Calu3 (cell line): Measurements from ENCODE around the gene SLC26A8. TPM values are rescaled to one million over a fixed set of nuclear protein-coding genes. Genes with fewer than 3 reads are reported as not detected.

Experiments used
- BruUV-seq: library from RNA; stranded (reverse); fragments of 400-500 nt; replicated peaks from 2 replicates; lab custom pipeline; 2021; lab: Mats Ljungman, UMichigan
- CTCF ChIA-PET: fragments of 300-600 bp; sonication (Branson Sonifier 250); formaldehyde crosslinking; loops from one replicate; lab custom pipeline; 2022; ENCODE audit warnings: antibody characterized with exemption; lab: Charles Lee
- DNase-seq: peaks from one replicate; pipeline ENCODE4 v3.0.0; 2022
- H3K27ac Mint-ChIP-seq: one replicate; pipeline ENCODE4 v1.8.0; 2022; ENCODE audit warnings: mixed read lengths; ENCODE audit not compliant: unreplicated experiment
- H3K27me3 Mint-ChIP-seq: one replicate; pipeline ENCODE4 v1.8.0; 2022; ENCODE audit warnings: mixed read lengths; ENCODE audit not compliant: unreplicated experiment
- H3K36me3 Mint-ChIP-seq: one replicate; pipeline ENCODE4 v1.8.0; 2022; ENCODE audit warnings: mild to moderate bottlenecking, moderate library complexity, mixed read lengths; ENCODE audit not compliant: insufficient read depth, unreplicated experiment
- H3K4me1 Mint-ChIP-seq: one replicate; pipeline ENCODE4 v1.8.0; 2022; ENCODE audit warnings: mild to moderate bottlenecking, low read depth, mixed read lengths; ENCODE audit not compliant: unreplicated experiment
- H3K4me3 Mint-ChIP-seq: one replicate; pipeline ENCODE4 v1.8.0; 2022; ENCODE audit warnings: mild to moderate bottlenecking, low read depth, moderate library complexity, mixed read lengths; ENCODE audit not compliant: unreplicated experiment
- H3K9me3 Mint-ChIP-seq: one replicate; pipeline ENCODE4 v1.8.0; 2022; ENCODE audit warnings: low read depth, mixed read lengths; ENCODE audit not compliant: unreplicated experiment
- intact Hi-C: fragments of 100-400 bp; cut with micrococcal nuclease; formaldehyde crosslinking; loops from one replicate; pipeline ENCODE4 v1.10.0; 2022; ENCODE audit not compliant: unreplicated experiment
- total RNA-seq: library from RNA; stranded (reverse); gene quantifications from 2 replicates; pipeline ENCODE4 v1.2.3, GENCODE V29; 2022
- TF ChIP-seq, protein P1 (sequence below): fragments of 200-600 bp; IDR thresholded peaks from one replicate; pipeline ENCODE4 v1.8.0; 2022; ENCODE audit warnings: antibody characterized with exemption; ENCODE audit not compliant: unreplicated experiment

Gene SLC26A8
- total RNA-seq, 1 experiment from 2014 or later = not detected

DNA sequence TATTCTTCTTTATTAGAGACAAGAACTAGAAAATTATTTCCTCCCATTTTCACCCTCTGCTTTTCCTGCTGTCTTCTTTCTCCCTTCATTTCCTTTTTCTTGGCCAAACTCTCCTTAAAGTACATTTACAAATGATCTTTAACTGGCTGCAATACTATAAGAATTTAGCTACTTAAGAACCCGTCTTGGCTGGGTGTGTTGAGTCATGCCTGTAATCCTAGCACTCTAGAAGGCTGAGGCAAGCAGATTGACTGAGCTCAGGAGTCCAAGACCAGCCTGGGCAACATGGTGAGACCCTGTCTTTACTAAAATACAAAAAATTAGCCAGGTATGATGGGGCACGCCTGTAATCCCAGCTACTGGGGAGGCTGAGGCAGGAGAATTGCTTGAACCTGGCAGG, 64.3 kb downstream of the SLC26A8 start:
- DNase-seq = no peak
- H3K27me3 Mint-ChIP-seq = no peaks in the 10 kb centered on the region
- CTCF ChIA-PET = no interaction called here
- BruUV-seq = no TSS peak
- peaks cover 26% of the 10 kb centered on the region for H3K4me1 Mint-ChIP-seq
- H3K36me3 Mint-ChIP-seq = no peaks in the 10 kb centered on the region
- H3K4me3 Mint-ChIP-seq = no peak overlapping the region
- TF ChIP-seq, protein P1, sequence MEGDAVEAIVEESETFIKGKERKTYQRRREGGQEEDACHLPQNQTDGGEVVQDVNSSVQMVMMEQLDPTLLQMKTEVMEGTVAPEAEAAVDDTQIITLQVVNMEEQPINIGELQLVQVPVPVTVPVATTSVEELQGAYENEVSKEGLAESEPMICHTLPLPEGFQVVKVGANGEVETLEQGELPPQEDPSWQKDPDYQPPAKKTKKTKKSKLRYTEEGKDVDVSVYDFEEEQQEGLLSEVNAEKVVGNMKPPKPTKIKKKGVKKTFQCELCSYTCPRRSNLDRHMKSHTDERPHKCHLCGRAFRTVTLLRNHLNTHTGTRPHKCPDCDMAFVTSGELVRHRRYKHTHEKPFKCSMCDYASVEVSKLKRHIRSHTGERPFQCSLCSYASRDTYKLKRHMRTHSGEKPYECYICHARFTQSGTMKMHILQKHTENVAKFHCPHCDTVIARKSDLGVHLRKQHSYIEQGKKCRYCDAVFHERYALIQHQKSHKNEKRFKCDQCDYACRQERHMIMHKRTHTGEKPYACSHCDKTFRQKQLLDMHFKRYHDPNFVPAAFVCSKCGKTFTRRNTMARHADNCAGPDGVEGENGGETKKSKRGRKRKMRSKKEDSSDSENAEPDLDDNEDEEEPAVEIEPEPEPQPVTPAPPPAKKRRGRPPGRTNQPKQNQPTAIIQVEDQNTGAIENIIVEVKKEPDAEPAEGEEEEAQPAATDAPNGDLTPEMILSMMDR = no peak
- intact Hi-C loops = no loop called here
- H3K9me3 Mint-ChIP-seq = no peaks in the 10 kb centered on the region
- H3K27ac Mint-ChIP-seq = no peak overlapping the region

DNA sequence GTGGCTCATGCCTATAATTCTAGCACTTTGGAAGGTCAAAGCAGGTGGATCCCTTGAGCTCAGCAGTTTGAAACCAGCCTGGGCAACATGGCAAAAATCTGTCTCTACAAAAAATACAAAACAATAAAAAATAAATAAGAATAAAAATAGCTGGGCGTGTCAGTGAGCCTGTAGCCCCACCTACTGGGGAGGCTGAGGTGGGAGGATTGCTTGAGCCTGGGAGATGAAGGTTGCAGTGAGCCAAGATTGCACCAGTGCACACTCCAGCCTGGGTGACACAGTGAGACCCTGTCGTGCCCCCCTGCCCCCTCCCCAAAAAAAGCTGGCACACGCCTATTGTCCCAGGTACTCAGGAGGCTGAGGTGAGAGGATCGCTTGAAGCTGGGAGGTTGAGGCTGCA, 68.5 kb downstream of the SLC26A8 start:
- no peak overlapping the region for H3K27ac Mint-ChIP-seq
- H3K4me1 Mint-ChIP-seq = peaks cover 11% of the 10 kb centered on the region
- no peaks in the 10 kb centered on the region for H3K9me3 Mint-ChIP-seq
- CTCF ChIA-PET = interaction anchor here (0.6 kb wide), 2 partner anchors 119 to 380 kb away, joined by 3 to 5 read pairs; no protein-coding TSS in a partner anchor
- BruUV-seq = no TSS peak
- peak; percentile 51 for DNase-seq
- H3K27me3 Mint-ChIP-seq = no peaks in the 10 kb centered on the region
- TF ChIP-seq, protein P1 = peak; percentile 66
- H3K36me3 Mint-ChIP-seq = no peaks in the 10 kb centered on the region
- intact Hi-C loops = no loop called here
- H3K4me3 Mint-ChIP-seq = no peak overlapping the region

DNA sequence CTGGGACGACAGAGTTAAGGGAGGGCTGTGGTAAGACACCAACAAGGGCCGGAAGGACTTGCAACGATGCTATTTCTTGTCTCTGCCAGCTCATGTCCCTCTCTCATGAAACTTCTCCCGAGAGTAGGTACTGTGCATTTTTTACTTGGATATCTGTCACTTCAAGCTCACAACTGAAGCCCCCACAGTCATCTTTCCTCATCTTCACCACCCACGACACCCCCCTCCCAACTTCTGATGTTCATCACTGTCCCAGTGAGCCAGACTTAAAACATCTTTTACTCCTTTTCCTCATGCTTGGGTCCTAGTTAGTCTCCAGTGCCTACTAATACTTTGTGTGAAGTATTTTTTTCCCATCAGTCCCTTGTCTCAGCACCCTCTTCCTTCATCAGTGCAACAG, 68.9 kb downstream of the SLC26A8 start:
- Mint-ChIP-seq H3K9me3 (no peaks in the 10 kb centered on the region), H3K4me1 (peaks cover 11% of the 10 kb centered on the region), H3K27ac (no peak overlapping the region), H3K36me3 (no peaks in the 10 kb centered on the region), H3K27me3 (no peaks in the 10 kb centered on the region), H3K4me3 (no peak overlapping the region)
- CTCF ChIA-PET = interaction anchor here (0.6 kb wide), 1 partner anchor 379 kb away, joined by 5 read pairs; no protein-coding TSS in a partner anchor
- BruUV-seq = no TSS peak
- intact Hi-C loops = no loop called here
- DNase-seq = no peak
- TF ChIP-seq, protein P1 = no peak

DNA sequence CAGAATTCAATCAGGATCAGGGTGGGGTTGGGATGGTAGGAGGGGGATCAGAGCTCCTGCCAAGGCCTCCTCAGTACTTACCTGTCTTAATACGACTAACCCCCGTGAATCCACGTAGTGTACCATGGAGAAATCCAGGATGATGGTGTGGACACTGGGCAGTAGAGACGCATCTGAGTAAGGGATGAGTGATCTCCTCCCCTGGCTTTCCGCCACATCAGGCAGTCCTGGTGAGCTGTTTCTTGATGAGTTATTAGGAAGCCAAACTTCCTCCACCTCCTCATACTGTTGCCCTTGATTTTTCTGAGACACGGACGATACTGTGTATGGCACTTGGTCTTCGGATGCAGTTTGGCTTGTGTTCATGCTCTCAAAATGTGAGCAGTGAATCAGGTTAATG, 69.4 kb downstream of the SLC26A8 start:
- Mint-ChIP-seq H3K4me1 (peaks cover 11% of the 10 kb centered on the region), H3K27ac (no peak overlapping the region), H3K27me3 (no peaks in the 10 kb centered on the region), H3K9me3 (no peaks in the 10 kb centered on the region), H3K36me3 (no peaks in the 10 kb centered on the region), H3K4me3 (no peak overlapping the region)
- BruUV-seq = no TSS peak
- no peak for DNase-seq
- CTCF ChIA-PET = interaction anchor here (0.6 kb wide), 1 partner anchor 28 kb away, joined by 3 read pairs; no protein-coding TSS in a partner anchor
- TF ChIP-seq, protein P1 = no peak
- intact Hi-C loops = no loop called here
